A549 treated with ZK216348 at 1 μM for 4 hours (cell line): Measurements from ENCODE around the gene LCP2. TPM values are rescaled to one million over a fixed set of nuclear protein-coding genes. Genes with fewer than 3 reads are reported as not detected.

ENCODE experiments used
- total RNA-seq: library from RNA; stranded (reverse); fragments of 200-300 nt; extraction: Qiagen RNA extraction; gene quantifications from 5 replicates; pipeline ENCODE4 v1.2.3, GENCODE V29; 2022; ENCODE audit warnings: low read depth

LCP2 gene
- not detected in 5 replicates for total RNA-seq

DNA sequence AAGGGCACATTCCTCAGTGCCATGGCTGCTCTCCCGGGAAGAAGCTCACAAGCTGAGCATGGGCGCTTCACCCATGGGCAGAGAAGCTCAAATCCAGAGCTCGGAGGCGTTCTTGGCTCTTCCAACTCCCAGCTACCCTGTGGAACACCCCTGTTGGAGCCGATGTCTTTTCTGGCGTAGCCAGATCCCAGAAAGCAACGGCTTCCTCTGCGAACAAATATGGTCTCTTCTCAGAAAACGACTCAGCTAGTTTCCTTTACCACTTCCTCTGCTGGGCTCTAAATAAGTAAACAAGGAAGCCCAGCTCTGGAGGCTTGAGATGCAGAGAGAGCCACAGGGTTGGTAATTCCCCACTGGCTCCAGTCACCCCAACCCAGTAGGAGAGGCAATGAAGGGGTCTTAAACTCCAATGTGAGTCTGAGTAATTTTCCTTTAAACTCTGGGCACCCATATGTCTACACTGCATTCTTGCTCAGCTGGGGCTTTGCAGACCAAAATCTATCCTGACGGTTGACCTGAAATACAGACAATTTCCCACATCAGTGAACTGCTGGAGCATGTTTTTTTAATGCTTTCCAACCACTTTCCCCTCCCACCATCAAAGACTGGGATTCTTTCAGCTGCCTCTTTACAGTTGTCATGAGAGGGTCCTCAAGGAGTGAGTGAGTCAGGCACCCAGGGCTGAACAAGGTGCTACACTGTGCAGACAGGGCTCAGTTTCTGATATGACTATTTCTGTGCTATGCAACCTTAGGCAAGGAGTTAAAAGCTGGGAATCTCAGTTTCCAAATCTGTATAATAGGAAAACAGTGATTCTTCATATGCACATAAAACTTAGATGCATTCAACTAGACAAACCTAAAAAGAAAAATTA lies at the start of gene LCP2:
Gene LCP2, minus strand, starts transcription at position 189 of the 874 bp plus-strand sequence. Its CDS starts 166 bp downstream, at position 23.

DNA sequence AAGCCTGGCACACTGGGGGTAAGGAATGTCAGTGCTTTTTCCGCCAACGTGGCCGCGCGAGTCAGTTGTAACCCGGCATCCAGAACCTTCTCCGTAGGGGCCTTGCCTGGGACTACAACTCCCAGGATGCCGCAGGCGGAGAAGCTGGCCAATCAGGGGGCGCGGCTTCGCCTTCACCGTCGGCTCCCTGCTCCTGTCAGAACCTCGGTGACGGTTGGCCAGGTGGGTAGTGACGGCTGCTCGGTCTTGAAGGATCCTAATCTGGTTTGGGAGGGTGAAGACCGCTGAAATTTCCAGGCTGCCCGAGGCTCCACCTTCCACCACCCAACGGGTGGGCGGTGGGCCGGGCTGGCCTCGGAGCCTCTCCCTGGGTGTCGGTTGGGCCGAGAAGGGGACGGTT lies 64.8 kb downstream of the LCP2 start, which contains the start of gene C5orf58:
Gene C5orf58, plus strand, starts transcription at position 200 of the 400 bp plus-strand sequence. CDS start 1,992 bp downstream, outside the sequence.

Other genes starting within 250 kb of the LCP2 start
- gene FOXI1, start 191.9 kb downstream of the LCP2 start, total RNA-seq, result not detected in 5 replicates
- gene C5orf58, start 64.8 kb downstream of the LCP2 start, total RNA-seq, result not detected in 5 replicates
- not detected in 5 replicates for gene KCNMB1, start 91.6 kb upstream of the LCP2 start, total RNA-seq
- gene KCNIP1, start 206.2 kb upstream of the LCP2 start, total RNA-seq, result not detected in 5 replicates